KMS-11 (cell line): ENCODE results near the gene CMTM6.
"Not testable (repeated sequence)": the region's sequence is repeated elsewhere in the genome, so short reads cannot be mapped to it uniquely, and the experiment has no call there.

Experiments
- H2AFZ ChIP-seq: fragments of 200-600 bp; sonication (generic); 2 replicates; pipeline ENCODE4 v1.6.1; 2016; ENCODE audit warnings: antibody characterized with exemption, mixed run types, low read depth
- H3K27ac ChIP-seq: fragments of 200-600 bp; sonication (generic); 2 replicates; pipeline ENCODE4 v1.6.1; 2016; ENCODE audit warnings: mild to moderate bottlenecking, mixed run types
- H3K27me3 ChIP-seq: fragments of 200-600 bp; sonication (generic); 2 replicates; pipeline ENCODE4 v1.6.1; 2017; ENCODE audit warnings: mild to moderate bottlenecking, low read depth, mixed run types, moderate library complexity; ENCODE audit not compliant: insufficient read depth
- H3K36me3 ChIP-seq: fragments of 200-600 bp; sonication (generic); 2 replicates; pipeline ENCODE4 v1.6.1; 2017; ENCODE audit warnings: mild to moderate bottlenecking, mixed run types; ENCODE audit not compliant: insufficient read depth
- H3K4me1 ChIP-seq: fragments of 200-600 bp; sonication (generic); 2 replicates; pipeline ENCODE4 v1.6.1; 2016; ENCODE audit warnings: mild to moderate bottlenecking, low read depth, mixed run types; ENCODE audit not compliant: poor library complexity, severe bottlenecking
- H3K4me2 ChIP-seq: fragments of 200-600 bp; sonication (generic); 2 replicates; pipeline ENCODE4 v1.7.0; 2016; ENCODE audit warnings: mild to moderate bottlenecking, mixed run types
- H3K4me3 ChIP-seq: fragments of 200-600 bp; sonication (generic); IDR thresholded peaks from 2 replicates; pipeline ENCODE4 v1.6.1; 2017; ENCODE audit warnings: low read depth, low read length, mixed read lengths; ENCODE audit not compliant: insufficient read depth
- H3K79me2 ChIP-seq: fragments of 200-600 bp; sonication (generic); 2 replicates; pipeline ENCODE4 v1.6.1; 2016; ENCODE audit warnings: low read depth, mixed run types; ENCODE audit not compliant: insufficient read depth
- H3K9ac ChIP-seq: fragments of 200-600 bp; sonication (generic); 2 replicates; pipeline ENCODE4 v1.6.1; 2016; ENCODE audit warnings: mild to moderate bottlenecking, mixed run types
- H4K20me1 ChIP-seq: fragments of 200-600 bp; sonication (generic); 2 replicates; pipeline ENCODE4 v1.6.1; 2016; ENCODE audit warnings: mild to moderate bottlenecking, mixed run types; ENCODE audit not compliant: insufficient read depth
- CTCF ChIP-seq: fragments of 200-600 bp; sonication (generic); conservative IDR thresholded peaks from 2 replicates; pipeline ENCODE4 v1.6.1; 2017; ENCODE audit warnings: low read depth, mild to moderate bottlenecking, antibody characterized with exemption, low read length, moderate library complexity, mixed read lengths

CMTM6 gene

DNA sequence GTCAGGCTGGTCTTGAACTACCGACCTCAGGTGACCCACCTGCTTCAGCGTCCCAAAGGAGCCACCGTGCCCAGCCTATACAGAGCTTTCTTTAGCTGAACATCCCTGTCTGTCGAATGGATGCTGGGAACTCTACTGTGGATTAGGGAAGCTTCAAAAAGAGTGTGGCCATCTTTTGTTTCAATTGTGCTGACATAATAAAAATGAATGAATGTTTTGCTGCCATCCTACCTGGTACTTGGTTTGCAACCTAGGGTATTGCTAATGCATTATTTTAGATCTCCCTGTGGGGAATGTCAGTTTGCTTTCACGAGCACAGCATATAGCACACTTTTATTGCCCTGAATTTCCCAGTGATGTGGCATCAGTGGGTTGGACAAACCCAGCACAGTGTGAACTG, 32.3 kb downstream of the CMTM6 start:
- Histone ChIP-seq H3K9ac (no peak overlapping the region), H3K27me3 (no peaks in the 10 kb centered on the region), H3K27ac (no peak overlapping the region), H3K4me1 (peaks cover 16% of the 10 kb centered on the region), H2AFZ (no peak overlapping the region), H3K4me3 (no peak overlapping the region), H3K79me2 (no peaks in the 10 kb centered on the region), H4K20me1 (no peaks in the 10 kb centered on the region), H3K4me2 (no peak overlapping the region), H3K36me3 (no peaks in the 10 kb centered on the region)
- TF ChIP-seq CTCF: no peak

GRCh38 chr3:32469151-32469874, 33.3 kb downstream of the CMTM6 start:
- H3K79me2 ChIP-seq: no peaks in the 10 kb centered on the region
- H3K4me3 ChIP-seq: no peak overlapping the region
- H3K9ac ChIP-seq: no peak overlapping the region
- H3K4me1 ChIP-seq: peaks cover 16% of the 10 kb centered on the region
- no peak overlapping the region for H3K27ac ChIP-seq
- no peaks in the 10 kb centered on the region for H4K20me1 ChIP-seq
- no peaks in the 10 kb centered on the region for H3K27me3 ChIP-seq
- no peak overlapping the region for H2AFZ ChIP-seq
- no peak overlapping the region for H3K4me2 ChIP-seq
- no peak for TF ChIP-seq CTCF
- H3K36me3 ChIP-seq: no peaks in the 10 kb centered on the region

GRCh38 chr3:32467333-32468070, 35.1 kb downstream of the CMTM6 start:
- H3K4me3 ChIP-seq: no peak overlapping the region
- no peak overlapping the region for H3K27ac ChIP-seq
- no peak overlapping the region for H3K9ac ChIP-seq
- H3K4me2 ChIP-seq: no peak overlapping the region
- TF ChIP-seq CTCF: peak; percentile 73
- H3K4me1 ChIP-seq: peaks cover 16% of the 10 kb centered on the region
- no peak overlapping the region for H2AFZ ChIP-seq
- H3K79me2 ChIP-seq: no peaks in the 10 kb centered on the region
- no peaks in the 10 kb centered on the region for H3K36me3 ChIP-seq
- no peaks in the 10 kb centered on the region for H4K20me1 ChIP-seq
- no peaks in the 10 kb centered on the region for H3K27me3 ChIP-seq

DNA sequence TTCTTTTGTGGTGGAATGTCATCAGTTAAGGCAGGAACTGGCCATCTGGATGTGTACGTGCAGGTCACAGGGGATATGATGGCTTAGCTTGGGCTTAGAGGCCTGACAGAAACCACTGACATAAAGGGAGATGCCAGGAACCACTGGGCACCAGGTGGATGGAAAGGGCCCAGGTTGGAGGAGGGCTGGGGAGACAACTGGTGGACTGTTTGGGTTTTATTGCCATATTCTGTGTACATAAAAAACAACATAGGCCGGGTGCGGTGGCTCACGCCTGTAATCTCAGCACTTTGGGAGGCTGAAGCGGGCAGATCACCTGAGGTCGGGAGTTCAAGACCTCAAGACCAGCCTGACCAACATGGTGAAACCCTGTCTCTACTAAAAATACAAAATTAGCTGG, 35.8 kb downstream of the CMTM6 start:
- not testable (repeated sequence) for H4K20me1 ChIP-seq, H3K79me2 ChIP-seq, H3K36me3 ChIP-seq, H3K4me3 ChIP-seq, H3K27ac ChIP-seq, H3K9ac ChIP-seq, H3K27me3 ChIP-seq, H3K4me2 ChIP-seq, H2AFZ ChIP-seq
- H3K4me1 ChIP-seq: peaks cover 16% of the 10 kb centered on the region

DNA sequence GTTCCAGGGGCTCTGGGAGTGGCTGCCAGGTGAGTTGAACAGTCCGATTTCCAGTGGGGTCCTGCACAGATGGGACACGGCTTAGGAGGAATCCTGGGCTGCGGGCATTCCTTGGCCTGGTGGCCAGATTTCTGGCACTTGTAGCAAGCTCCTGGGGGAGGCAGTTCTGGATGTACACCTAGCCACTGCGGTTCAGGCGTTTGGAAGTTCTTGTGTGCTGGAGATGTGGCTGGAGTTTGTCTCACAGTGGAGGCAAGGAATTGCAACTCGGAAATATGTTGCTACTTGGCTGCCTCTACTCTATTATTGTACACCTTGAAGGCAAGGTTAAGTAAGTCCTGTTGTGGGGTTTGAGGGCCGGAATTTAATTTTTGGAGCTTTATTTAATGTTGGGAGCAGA, 37.9 kb downstream of the CMTM6 start:
- H3K9ac ChIP-seq: not testable (repeated sequence)

GRCh38 chr3:32463415-32463814, 39.2 kb downstream of the CMTM6 start:
- H2AFZ ChIP-seq, H3K27ac ChIP-seq, H3K79me2 ChIP-seq, H3K9ac ChIP-seq, H3K36me3 ChIP-seq, H3K27me3 ChIP-seq, H3K4me3 ChIP-seq, H3K4me2 ChIP-seq, H4K20me1 ChIP-seq: not testable (repeated sequence)
- H3K4me1 ChIP-seq: peaks cover 34% of the 10 kb centered on the region

More for the DNA sequence above, 37.9 kb downstream of the CMTM6 start:
- H3K4me2 ChIP-seq, H2AFZ ChIP-seq, H3K27me3 ChIP-seq, H3K4me3 ChIP-seq, H3K36me3 ChIP-seq, H4K20me1 ChIP-seq, H3K27ac ChIP-seq, H3K79me2 ChIP-seq: not testable (repeated sequence)
- peaks cover 31% of the 10 kb centered on the region for H3K4me1 ChIP-seq

- not testable (repeated sequence) for H3K4me2 ChIP-seq, H3K9ac ChIP-seq, H3K36me3 ChIP-seq, H4K20me1 ChIP-seq, H3K4me3 ChIP-seq, H2AFZ ChIP-seq, H3K27ac ChIP-seq, H3K79me2 ChIP-seq, H3K27me3 ChIP-seq
- peaks cover 29% of the 10 kb centered on the region for H3K4me1 ChIP-seq
Measured at GRCh38 chr3:32462191-32462986, 40.3 kb downstream of the CMTM6 start.
